Lower leg skin (tissue), 4 donors: Measurements from ENCODE around the gene ADGRA1. TPM values are rescaled to one million over a fixed set of nuclear protein-coding genes. Genes with fewer than 3 reads are reported as not detected.

Experiments
- DNase-seq, 2 donors: peaks; one replicate each; pipeline ENCODE4 v3.0.0-alpha.2; 2019; ENCODE audit warnings: low spot score in 2 of 2
- H3K4me3 ChIP-seq: fragments of 200-600 bp; sonication (generic); 2 replicates; pipeline ENCODE4 v1.5.1; 2017; ENCODE audit warnings: mild to moderate bottlenecking, low read depth; ENCODE audit not compliant: poor library complexity, severe bottlenecking
- POLR2A ChIP-seq, 2 donors: fragments of 450-650 bp; IDR thresholded peaks; one replicate each; pipeline ENCODE4 v1.6.1; 2016 to 2017; ENCODE audit warnings: antibody characterized with exemption in 2 of 2, mild to moderate bottlenecking in 1 of 2, moderate library complexity in 1 of 2
- WGBS, 2 donors: methylation state at CpG; one replicate each; pipeline ENCODE4 v1.1.5; 2018; 5-methylcytosine and 5-hydroxymethylcytosine counted together
- intact Hi-C: fragments of 100-400 bp; cut with DNase I; formaldehyde crosslinking; loops from one replicate; pipeline ENCODE4 v1.15.0; 2023; ENCODE audit warnings: low total_unique reads
- total RNA-seq, 4 donors: library from RNA; depleted of rRNA; stranded (reverse); fragments of >200 nt; gene quantifications; one replicate each; pipeline ENCODE4 v1.1.0, GENCODE V29; 2016
- TF ChIP-seq, protein P1 (sequence below), 3 donors: fragments of 450-650 bp; IDR thresholded peaks; one replicate each; pipeline ENCODE4 v1.5.1; 2016; ENCODE audit warnings: antibody characterized with exemption in 3 of 3, mild to moderate bottlenecking in 3 of 3, moderate library complexity in 2 of 3

Gene ADGRA1
- total RNA-seq, 4 donors from 2014 or later: not detected

DNA sequence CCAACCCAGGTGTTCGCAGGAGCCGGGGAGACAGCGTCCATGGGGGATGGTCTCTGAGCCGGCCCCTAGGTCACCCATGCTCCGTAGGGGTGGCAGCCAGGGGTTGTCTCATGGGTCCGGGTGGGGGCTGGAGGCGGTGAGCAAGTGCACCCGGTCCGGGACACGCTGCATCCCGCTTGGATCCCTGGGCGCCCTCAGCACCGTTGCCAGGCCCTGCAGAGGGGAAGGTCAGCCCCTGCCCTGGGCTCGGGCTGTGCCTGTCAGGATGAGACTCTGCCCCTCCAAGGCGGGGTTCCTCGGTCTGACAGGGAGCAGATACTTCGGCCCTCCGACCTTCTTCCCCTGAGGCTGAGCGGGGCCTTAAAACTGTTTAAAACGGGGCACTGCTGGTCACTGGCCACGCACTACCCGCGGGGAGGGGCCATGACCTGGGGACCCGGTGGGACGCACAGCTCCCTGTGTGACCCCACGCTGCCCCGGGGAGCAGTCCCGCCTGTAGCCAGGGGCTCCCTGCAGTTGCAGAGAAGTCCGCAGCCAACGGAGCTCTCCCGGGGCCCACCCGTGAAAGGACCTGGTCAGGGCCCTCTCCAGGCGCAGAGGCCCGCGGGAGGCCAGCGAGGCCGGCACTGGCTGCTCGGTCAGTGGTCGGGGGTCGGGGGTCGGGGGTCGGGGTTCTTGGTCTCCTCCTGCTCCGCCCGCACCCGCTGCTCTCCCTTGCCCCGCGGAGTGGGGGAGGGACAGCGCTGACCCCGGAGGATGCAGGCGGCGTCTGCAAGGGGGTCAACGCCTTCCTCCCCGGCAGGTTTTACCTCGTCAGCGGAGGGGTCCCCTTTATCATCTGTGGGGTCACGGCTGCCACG is 38.9 kb downstream of the ADGRA1 start:
- 86 to 89% methylated on average over 38 to 54 of the region's 57 CpGs for WGBS, 2 donors
- intact Hi-C loops: no loop called here
- TF ChIP-seq, protein P1, sequence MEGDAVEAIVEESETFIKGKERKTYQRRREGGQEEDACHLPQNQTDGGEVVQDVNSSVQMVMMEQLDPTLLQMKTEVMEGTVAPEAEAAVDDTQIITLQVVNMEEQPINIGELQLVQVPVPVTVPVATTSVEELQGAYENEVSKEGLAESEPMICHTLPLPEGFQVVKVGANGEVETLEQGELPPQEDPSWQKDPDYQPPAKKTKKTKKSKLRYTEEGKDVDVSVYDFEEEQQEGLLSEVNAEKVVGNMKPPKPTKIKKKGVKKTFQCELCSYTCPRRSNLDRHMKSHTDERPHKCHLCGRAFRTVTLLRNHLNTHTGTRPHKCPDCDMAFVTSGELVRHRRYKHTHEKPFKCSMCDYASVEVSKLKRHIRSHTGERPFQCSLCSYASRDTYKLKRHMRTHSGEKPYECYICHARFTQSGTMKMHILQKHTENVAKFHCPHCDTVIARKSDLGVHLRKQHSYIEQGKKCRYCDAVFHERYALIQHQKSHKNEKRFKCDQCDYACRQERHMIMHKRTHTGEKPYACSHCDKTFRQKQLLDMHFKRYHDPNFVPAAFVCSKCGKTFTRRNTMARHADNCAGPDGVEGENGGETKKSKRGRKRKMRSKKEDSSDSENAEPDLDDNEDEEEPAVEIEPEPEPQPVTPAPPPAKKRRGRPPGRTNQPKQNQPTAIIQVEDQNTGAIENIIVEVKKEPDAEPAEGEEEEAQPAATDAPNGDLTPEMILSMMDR (IDR thresholded peaks at IDR 0.05): no peak
- TF ChIP-seq POLR2A (IDR thresholded peaks at IDR 0.05): no peak
- H3K4me3 ChIP-seq: no peak overlapping the region
- no peak for DNase-seq

DNA sequence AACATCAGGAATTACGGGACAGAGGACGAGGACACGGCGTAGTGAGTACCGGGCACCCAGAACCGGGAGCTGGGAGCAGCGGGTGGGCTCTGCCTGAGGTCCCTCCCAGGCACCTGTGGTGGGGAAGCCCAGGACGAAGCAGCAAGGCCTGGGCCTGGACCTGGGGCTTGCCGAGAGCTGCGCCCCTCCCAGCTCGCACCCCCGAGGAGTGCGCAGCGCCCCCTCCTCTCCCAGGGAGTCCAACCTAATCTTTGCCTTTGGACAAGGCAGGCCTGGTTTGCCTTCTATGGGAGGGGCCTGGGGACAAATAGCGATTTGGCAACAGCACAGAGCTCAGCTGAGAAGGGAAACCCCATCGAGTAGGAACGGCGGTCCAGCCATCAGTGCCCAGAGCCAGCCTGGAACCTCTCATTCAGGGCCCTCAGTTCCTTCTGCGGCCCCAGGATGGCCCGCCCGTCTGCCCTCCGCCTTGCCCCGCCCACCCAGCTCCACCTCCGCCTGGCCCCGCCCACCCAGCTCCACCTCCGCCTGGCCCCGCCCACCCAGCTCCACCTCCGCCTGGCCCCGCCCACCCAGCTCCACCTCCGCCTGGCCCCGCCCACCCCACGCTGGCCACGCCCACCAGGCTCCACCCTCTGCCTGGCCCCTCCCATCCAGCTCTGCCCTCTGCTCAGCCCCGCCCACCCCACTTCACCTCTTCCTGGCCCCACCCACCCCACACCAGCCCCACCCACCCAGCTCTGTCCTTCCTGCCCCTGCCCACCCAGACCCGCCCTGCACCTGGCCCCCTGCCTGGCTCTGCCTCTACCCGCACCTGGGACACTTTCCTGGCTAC is 39.8 kb downstream of the ADGRA1 start:
- DNase-seq: no peak
- H3K4me3 ChIP-seq: no peak overlapping the region
- TF ChIP-seq, protein P1 (IDR thresholded peaks at IDR 0.05): no peak
- TF ChIP-seq POLR2A (IDR thresholded peaks at IDR 0.05): no peak
- intact Hi-C loops: no loop called here
- WGBS, 2 donors: 70 to 79% methylated on average over 23 to 31 of the region's 36 CpGs

DNA sequence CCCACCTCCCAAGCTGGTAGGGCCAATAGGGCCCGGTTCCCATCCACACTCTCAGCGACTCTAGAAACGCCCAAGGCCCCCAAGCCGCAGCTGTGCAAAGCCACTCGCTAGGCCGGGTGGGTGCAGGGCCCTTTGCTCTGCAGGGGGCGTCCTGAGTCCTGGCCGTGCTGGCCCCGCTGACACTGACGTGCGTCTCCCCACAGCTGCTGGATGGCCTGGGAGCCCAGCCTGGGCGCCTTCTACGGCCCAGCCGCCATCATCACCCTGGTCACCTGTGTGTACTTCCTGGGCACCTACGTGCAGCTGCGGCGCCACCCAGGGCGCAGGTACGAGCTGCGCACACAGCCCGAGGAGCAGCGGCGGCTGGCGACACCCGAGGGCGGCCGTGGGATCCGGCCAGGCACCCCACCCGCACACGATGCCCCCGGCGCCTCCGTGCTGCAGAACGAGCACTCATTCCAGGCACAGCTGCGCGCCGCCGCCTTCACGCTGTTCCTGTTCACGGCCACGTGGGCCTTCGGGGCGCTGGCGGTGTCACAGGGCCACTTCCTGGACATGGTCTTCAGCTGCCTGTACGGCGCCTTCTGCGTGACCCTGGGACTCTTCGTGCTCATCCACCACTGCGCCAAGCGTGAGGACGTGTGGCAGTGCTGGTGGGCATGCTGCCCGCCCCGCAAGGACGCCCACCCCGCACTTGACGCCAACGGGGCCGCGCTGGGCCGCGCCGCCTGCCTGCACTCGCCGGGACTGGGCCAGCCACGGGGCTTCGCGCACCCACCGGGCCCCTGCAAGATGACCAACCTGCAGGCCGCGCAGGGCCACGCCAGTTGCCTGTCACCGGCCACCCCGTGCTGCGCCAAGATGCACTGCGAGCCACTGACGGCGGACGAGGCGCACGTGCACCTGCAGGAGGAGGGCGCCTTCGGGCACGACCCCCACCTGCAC is 40.7 kb downstream of the ADGRA1 start:
- DNase-seq: no peak
- no peak for TF ChIP-seq POLR2A (IDR thresholded peaks at IDR 0.05)
- TF ChIP-seq, protein P1 (IDR thresholded peaks at IDR 0.05): no peak
- intact Hi-C loops: no loop called here
- WGBS, 2 donors: 93 to 94% methylated on average over 58 to 83 of the region's 83 CpGs
- no peak overlapping the region for H3K4me3 ChIP-seq

DNA sequence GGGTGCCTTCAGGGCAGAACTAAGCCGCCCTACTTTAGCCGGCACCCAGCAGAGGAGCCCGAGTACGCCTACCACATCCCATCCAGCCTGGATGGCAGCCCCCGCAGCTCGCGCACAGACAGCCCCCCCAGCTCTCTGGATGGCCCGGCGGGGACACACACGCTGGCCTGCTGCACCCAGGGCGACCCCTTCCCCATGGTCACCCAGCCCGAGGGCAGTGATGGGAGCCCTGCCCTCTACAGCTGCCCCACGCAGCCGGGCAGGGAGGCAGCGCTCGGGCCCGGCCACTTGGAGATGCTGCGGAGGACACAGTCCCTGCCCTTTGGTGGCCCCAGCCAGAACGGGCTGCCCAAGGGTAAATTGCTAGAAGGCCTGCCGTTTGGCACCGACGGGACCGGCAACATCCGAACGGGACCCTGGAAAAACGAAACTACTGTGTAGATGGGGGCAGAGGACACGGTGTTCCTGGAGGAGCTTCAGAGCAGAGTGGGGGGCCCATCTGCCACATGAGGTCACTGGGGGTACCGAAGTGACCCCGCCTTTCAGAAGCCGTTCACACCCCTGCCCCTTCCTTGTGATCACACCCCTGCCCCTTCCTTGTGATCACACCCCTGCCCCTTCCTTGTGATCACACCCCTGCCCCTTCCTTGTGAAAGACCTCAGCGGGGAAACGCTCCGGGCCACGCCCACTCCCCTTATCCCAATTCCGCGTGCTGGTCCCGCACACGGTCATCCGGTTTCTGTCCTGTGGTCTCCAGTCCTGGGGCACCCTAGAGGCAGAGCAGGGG is 41.5 kb downstream of the ADGRA1 start:
- peak in 1 of 2 donors; percentile 70 for DNase-seq
- TF ChIP-seq, protein P1 (IDR thresholded peaks at IDR 0.05): no peak
- no peak for TF ChIP-seq POLR2A (IDR thresholded peaks at IDR 0.05)
- intact Hi-C loops: no loop called here
- WGBS, 2 donors: 82 to 83% methylated on average over 33 to 39 of the region's 39 CpGs
- no peak overlapping the region for H3K4me3 ChIP-seq
